ENCODE results near the gene COMMD2. TPM values are rescaled to one million over a fixed set of nuclear protein-coding genes. Genes with fewer than 3 reads are reported as not detected.

The COMMD2 gene
- total RNA-seq, 3 donors from 2014 or later, result 41.3 to 44.5 (median 44.1) TPM

DNA sequence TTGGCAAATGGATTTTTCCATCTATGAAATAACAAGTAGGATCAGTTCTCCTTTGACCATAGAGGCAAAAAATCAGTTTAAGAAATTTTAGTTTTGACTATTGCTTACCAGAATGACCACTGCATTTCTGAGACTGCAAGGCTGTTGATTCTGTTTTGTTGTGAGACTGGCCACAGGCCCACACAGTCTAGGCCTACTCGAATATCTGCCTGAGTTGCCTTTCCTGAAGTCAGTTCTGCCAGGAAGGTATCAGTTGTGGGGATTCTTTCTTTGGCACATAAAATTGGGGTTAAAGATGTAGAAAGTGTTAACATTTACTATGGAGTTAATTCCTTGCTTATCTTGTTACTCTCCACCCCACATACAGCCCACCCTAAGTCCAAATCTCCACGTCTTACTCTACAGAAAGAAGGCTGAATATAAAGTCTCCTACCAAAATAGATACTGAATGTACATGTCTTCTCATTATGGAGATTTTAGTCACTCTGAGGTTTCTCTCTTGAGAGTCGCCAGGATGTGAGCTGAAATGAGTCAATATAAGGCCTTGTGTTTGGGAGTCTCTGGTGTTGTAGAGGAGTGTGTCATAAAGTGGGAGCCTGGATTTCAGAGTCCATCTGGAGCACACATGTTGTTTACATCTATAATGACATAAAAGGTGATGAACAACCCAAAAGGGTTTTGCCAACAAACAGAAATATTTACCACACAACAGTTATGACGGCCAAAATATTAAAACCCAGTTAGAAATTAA lies 49.4 kb downstream of the COMMD2 start:
- Mint-ChIP-seq H3K4me1 (ENCODE audit: low read depth) (peaks cover 13% of the 10 kb centered on the region), H3K4me3 (no peak overlapping the region), H3K9me3 (peaks cover 10% of the 10 kb centered on the region), H3K36me3 (ENCODE audit: insufficient read depth) (peaks cover 2% of the 10 kb centered on the region), H3K27me3 (ENCODE audit: low read depth) (no peaks in the 10 kb centered on the region)
- DNase-seq (no peak), ATAC-seq (peak; percentile 24 to 59)

DNA sequence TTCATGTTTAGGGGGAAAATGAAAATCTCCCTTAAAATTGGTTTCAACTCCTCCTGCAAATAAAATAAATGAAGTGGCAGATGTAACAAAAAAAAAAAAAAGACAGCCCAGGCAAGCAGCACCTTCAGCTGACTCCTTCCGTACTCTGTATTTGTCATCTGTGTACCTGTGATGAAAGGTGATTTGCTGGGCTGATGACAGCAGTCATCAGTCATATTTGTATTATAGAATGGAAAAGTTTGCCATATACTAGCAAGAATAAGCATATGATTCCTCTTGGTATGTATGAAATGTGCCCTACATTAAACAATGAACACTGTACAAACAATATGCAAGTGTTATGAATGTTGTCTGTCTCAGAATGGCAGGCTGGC lies 50.3 kb downstream of the COMMD2 start:
- ATAC-seq (peak; percentile 78), DNase-seq (no peak)
- H3K9me3 Mint-ChIP-seq, result peaks cover 16% of the 10 kb centered on the region
- H3K4me3 Mint-ChIP-seq, result peak overlapping the region; percentile 70
- peaks cover 13% of the 10 kb centered on the region for H3K4me1 Mint-ChIP-seq (ENCODE audit: low read depth)
- peaks cover 2% of the 10 kb centered on the region for H3K36me3 Mint-ChIP-seq (ENCODE audit: insufficient read depth)
- no peaks in the 10 kb centered on the region for H3K27me3 Mint-ChIP-seq (ENCODE audit: low read depth)

DNA sequence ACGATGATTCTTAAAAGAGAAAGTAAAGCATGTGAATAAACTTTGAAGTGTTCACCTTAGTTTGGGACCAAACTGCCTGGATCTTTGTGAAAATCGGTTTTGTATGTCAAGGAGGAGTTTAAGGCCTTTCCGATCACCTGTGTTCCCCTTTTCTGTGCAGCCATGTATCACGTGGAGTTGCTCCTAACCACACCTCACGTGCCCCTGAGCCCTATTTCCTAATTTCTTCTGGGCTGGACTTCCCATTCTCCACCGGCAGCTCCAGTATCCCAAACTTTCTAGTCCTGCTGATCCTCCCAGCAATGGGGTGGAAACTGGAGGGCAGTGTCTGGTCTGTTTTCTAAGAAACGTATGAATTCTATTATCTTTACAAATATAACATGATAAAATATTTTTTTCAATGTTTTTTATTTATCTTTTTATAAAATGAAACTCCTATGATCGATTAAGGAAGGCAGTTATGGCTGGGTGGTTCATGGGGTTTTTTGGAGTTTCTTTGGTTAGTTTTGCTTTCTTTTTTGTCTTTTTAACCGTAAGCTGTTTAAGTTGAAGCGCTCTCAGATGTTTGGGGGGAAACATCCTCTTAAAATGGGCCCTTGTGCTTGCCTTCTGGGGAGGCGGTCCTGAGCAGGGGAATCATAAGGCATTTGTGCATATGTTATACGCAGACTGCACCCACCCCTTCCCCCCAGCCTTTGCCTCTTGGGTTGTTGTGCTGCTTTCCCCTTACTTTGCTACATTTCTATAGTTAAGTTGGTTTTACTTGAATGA lies 50.9 kb downstream of the COMMD2 start:
- Mint-ChIP-seq H3K4me3 (peak overlapping the region; percentile 70), H3K27me3 (ENCODE audit: low read depth) (no peaks in the 10 kb centered on the region), H3K9me3 (peaks cover 16% of the 10 kb centered on the region), H3K4me1 (ENCODE audit: low read depth) (peaks cover 13% of the 10 kb centered on the region), H3K36me3 (ENCODE audit: insufficient read depth) (peaks cover 2% of the 10 kb centered on the region)
- DNase-seq, result no peak
- ATAC-seq, result peak; percentile 67 to 89

Other genes starting within 250 kb of the COMMD2 start
- gene WWTR1, start 94.5 kb downstream of the COMMD2 start, total RNA-seq, result 1 to 10 TPM in 2 of 3 donors, under 1 TPM in 1; 0.63 to 1.5 (median 1.0) TPM
- gene ANKUB1, start 40.1 kb upstream of the COMMD2 start, total RNA-seq, result not detected
- 10 to 100 TPM; 29.4 to 31.9 (median 30.7) TPM for gene RNF13, start 60.7 kb upstream of the COMMD2 start, total RNA-seq
- 1 to 10 TPM; 2.7 to 4.1 (median 4.1) TPM for gene PFN2, start 218.4 kb upstream of the COMMD2 start, total RNA-seq

Data from activated T-cell treated with anti-CD3 and anti-CD28 coated beads, Interleukin-2, amount 50 U/mL, for 4 hours (primary cell).